NCI-H2171 (cell line): Measurements from ENCODE around the gene ZNF296.
A peak's percentile ranks its signal among the peaks of the same experiment; 100 is the strongest.

Experiments
- DNase-seq: peaks from one replicate; lab custom pipeline; 2025; lab: John Stamatoyannopoulos, UW

The ZNF296 gene

DNA sequence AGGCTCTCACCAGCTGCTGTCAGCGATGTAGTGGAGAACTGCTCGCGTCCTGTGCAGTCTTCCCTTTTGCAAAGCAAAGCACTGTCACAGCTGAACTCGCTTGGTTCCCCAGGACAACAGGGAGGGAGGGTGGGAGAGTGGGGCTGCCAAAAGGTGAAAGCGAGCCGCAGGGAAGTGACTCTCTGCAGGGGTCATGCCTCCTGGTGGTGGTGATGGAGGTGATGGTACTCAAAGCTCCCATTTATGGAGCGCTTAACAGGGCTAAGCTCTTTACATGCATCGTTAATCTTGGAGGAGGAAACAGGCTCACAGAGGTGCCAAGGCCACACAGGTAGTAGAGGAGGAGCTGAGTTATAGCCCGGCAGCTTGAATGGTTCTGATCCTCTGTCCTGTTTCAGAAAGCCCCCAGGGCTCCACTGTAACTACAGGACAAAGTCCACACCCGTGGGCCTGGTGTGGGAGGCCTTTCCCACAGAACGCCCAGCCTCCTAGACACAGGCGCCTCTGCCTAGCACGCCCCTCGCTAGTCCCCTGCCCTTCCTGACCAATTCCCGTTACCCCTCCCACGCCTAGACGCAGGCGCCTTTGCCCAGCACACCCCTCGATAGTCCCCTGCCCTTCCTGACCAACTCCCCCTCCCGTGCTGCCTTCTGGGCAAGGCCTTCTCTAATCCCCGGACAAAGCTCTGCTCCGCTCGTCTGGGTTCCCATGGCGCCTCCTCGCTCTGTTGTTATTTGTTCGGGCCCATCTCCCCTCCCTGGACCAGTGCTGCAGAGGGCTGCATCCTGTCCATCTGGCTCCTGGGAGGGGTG is 27.4 kb upstream of the ZNF296 start:
- no peak for DNase-seq

DNA sequence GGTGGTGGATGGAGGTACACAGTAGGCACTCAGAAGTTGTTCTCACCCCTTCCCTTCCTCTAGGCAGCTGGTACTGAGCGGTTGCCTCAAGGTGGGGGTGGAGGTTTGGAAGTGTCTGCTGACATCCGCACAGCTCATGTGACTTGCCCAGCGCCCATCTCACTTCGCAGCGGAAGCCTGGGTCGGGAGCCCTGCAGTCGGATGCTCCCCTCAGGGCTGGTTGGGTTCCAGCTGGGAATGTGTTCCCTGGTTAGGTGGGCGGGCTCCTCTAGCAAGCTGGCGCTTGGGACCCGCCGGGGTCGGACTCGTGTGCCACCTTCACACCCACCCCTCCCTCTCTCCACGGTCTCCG is 26.9 kb upstream of the ZNF296 start:
- peak; percentile 76 for DNase-seq

DNA sequence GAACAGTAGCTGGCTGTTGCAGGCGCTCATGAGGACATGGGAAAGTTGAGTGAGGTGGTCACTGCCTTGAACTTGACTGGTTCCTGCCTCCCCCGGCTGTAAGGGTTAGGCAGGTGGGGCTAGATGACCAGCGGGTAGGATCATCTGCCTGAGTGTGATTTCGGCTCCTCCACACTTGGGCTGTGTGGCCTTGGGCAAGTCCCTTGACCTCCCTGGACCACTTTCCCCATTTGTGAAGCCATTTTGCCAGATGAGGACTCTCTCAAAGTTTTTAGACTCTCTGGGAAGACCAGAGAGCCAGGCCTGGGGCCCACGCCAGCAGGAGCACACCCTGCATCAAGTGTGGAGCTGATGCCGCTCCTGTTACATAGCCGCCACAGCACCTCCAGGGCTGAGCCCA is 26.2 kb upstream of the ZNF296 start:
- DNase-seq: no peak

DNA sequence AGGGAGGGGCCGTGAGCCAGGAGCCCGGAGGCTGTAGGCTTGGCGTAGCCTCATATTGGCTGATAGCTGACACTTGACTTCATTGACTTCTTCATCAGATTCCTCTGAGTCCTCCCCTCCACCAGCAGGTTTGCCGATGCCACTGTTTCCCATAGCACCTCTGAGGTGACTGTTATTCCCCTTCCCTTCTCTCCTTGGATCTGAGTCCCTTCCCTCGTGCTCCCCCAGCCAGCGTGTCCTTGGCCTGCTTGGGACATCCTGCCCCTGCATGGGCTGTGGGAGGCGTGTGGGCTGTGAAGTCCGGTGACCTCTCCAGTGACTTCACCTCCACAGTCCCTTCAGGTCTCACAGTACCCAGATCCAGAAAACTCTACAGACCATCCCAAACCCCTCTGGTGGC is 25.5 kb upstream of the ZNF296 start:
- no peak for DNase-seq

DNA sequence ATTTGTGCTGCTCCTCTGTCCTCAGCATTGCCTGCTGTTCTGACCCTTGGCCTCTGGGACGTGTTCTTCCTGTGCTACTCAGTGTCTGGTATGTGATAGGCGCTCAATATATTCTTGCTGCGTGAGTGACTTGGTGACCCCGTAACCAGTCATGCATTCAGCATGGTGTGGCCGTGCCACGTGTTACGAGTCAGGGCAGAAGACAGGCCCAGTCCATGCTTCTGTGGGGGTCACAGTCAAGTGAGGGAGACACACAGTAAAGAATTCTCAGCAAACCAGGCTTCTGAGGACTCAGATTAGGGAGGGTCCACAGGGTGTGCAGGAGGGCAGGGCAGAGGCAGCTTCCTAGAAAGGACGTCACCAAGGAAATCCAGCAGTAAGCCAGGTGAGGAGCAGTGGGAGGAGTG is 24.6 kb upstream of the ZNF296 start:
- no peak for DNase-seq

DNA sequence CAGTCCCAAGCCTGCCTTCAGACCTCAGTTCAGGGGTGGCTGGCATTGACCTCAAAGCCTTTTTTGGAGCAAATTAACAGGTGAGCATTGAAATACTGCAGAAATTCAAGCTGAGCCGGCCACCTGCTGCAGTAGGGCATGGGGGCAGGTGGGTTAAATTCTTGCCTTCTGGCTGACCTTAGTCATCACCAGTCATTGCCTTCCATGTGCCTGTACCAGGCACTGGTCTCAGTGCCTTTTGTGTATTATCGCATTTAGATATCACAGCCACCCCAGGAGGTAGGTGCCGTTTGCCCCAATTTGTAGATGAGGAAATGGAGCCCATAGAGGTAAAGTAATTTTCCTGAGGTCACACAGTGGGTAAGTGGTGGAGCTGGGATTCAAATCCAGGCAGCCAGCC is 23.9 kb upstream of the ZNF296 start:
- DNase-seq: no peak

DNA sequence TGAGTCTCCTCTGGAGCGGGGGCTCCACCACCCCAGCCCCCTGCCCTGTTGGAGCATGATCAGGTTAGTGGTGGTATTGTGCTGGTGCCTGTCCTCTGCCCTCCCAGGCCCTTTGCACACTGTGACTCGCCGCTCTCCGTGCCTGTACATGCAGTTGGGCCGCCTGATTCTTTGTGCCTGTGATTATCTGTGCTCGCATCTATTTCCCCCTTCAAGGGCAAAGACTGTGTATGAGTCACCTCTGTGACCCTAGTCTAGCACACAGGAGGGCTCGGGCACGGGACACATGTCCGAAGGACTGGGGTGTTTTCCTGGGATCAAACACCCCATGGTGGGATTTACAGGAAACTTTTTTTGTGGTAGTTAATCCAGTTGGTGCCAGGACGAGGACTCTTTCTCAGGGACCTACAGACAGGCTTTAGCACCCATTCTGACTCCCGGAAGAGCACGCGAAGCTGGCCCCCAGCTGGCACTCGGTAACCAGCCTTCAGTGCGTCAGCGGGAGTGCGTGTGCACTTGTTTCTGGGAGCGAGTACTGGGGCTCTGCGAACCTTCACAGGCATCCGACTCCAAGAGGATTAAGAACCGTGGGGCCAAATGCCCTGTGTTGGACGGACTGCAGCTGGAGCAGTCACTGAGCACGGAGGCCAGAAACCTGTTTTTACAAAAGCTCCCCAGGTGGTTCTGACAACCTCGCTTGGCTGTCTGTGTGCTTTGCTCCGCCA is 23.4 kb upstream of the ZNF296 start:
- DNase-seq: no peak

DNA sequence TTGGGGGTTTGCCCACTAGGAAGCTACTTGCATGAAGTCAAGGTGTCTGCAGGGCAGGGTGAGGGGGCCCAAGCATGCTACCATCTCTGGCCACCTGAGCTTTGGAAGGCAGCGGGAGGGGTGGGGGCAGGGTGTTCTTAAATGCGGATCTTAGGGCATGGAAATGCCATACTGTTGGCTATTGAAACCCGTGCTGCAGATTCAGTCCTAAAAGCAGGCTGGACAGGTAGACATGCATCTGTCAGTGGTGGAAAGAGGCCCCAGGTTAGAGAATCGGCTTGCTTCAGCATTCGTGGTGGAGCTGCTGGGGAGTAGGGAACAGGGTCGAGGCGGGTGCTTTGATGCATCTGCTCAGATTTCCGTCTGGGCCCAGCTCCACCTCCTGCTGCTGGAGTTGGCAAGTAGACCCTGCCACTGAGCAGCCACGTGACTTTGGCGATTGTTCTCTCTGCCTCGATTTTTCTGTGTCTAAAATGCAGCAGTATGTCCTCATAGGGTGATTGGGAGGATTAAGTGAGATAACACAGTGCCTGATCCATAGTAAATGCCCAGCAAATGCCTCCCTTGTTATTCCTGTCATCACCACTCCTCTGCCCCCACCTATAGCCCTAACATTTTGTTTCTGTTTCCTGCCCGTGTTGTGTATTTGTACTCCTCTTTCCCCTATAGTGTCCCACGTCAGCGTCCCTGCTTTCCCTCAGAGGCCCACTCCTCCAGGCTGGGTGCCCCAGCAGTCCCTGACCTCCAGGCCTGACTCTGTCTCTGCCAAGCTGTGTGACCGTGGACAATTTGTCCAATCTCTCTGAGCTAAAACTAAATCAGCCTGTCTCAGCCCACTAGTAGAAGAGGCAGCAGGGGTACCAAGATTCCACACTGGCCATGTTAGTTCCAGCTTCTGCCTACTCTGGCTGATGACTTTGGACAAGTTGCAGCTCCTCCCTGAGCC is 22.5 kb upstream of the ZNF296 start:
- peak; percentile 46 for DNase-seq

DNA sequence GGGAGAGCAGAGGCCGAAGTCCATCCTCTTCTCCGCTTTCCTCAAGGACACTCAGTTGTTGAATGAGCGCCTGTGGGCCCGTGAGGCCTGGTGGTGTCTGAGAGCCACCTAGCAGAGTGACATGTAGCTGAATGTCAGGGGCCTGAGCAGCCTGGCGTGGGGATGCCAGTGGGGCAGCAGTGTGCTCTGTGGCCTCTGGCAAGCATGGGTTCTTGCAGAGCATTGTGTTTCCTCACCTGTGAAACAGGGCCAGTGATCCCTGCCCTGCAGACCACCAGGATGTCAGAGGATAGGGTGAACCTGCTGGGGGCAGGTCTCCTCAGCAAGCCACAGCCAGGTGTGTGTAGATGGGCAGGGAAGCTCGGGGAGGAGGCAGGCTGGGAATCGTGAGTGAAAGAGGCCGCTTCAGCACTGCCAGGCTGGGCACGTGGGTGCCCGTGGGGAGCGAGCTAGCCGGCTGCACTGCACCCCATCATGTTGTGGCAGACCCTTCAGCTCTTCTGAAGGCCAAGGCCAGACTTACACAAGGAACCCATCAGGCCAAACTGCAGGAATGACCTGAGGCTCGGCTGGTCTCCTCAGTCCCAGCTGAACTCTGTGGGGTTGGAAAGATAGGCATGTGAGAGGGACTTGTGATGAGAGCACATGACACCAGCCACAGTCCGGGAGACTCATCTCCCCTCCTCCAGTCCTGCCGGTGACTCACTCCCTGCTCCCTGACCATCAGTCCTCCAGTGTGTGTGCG is 21.7 kb upstream of the ZNF296 start:
- no peak for DNase-seq

DNA sequence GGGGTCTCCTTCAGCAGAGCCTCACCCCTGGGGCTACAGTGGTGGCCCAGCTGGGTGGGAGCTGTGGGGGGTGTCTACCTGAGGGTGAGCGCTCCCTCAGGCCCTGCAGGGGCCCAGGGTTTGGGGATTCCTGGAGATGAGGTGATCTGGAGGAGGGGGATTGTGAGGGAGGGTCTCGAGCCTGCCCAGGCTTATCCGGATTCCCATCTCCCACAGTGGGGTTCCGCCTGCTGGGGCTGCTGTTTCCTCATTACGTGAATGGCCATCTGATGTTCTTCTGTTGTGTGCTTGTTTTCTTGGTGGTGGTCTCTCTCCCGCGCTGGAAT is 21.1 kb upstream of the ZNF296 start:
- no peak for DNase-seq

DNA sequence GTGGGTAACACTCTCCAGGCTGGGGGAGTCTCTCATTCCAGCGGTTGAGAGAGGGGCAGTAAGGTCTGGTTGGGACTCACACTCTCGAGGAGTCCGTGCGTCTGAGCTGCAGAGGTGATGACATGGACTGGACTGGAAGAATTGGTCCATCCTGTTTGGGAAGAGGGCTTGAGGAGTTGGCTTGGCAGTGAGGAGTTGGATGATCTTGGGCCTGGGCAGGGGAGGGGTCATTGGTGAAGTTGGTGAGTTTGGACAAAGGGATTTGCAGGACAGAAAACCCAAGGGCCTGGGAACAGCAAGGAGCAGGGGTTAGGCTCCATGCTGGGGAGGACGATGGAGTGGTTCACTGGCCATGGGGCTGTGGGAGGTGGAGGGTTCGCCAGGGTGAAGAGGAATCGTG is 20.4 kb upstream of the ZNF296 start:
- no peak for DNase-seq

DNA sequence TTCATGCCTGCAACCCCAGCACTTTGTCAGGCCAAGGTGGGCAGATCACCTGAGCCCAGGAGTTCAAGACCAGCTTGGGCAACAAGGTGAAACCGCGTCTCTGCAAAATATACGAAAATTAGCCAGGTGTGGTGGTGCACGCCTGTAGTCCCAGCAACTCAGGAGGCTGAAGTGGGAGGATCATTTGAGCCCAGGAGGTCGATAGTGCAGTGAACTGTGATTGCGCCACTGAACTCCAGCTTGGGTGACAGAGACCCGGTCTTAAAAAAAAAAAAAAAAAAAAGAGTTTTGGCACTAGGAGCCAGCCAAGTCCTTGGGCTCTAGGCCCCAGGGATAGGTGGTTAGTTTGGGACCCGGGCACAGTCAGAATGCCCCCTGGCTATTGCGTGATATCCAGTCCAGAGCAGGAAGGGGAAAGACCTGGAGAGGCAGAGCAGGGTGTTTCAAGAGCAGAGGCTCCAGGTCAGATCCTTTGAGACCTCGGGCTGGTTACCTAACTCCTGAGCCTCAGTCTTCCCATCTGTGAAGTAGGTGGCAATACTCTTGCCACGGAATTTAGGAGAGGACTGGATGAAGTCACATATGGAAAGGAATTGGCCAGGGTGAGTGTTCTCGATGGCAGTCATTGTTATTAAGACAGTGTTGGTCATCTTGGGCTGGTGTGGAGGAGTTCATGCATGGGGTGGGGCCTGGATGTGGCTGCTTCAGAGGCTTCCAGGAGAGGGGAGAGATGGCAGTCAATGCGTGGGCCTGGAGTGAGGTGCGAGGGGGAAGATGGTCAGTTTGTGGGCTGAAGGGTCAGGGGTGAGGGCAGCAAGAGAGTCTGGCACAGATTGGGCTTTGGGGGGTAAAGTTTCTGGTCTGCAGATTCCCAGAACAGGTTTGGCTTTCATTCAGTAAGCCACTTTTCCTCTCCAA is 19.5 kb upstream of the ZNF296 start:
- no peak for DNase-seq

DNA sequence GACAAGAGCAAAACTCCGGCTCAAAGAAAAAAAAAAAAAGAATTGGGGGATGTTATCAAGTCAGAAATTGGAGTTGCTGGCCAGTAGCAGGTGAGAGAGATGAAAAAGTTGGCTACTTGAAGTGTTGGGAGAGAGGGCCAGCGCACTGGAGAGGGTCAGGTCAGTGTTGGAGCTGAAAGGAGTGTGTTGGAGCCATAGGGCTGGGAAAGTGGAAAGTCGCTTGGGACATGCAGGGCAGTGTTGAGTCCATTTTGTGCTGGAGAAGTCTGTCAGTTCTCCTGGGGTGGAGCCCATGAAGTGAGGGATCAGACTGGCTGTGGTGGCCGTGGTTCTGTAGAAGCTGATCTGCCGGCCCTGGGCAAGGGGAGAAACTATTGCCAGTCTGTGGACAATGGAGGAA is 18.4 kb upstream of the ZNF296 start:
- DNase-seq: no peak

DNA sequence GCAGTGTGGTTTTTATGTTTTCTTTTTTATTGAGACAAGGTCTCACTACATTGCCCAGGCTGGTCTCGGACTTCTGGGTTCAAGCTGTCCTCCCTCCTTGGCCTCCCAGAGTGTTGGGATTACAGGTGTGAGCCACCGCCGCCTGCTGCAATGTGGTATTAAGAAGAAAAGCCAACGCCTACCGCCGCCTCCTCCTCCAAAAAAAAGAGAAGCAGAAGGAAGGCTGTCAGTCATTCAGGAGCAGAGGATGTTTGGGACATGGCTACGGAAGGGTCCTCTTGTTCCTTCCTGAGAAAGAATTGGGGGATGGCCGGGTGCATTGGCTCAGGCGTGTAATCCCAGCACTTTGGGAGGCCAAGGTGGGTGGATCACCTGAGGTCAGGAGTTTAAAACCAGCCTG is 17.9 kb upstream of the ZNF296 start:
- DNase-seq: no peak

DNA sequence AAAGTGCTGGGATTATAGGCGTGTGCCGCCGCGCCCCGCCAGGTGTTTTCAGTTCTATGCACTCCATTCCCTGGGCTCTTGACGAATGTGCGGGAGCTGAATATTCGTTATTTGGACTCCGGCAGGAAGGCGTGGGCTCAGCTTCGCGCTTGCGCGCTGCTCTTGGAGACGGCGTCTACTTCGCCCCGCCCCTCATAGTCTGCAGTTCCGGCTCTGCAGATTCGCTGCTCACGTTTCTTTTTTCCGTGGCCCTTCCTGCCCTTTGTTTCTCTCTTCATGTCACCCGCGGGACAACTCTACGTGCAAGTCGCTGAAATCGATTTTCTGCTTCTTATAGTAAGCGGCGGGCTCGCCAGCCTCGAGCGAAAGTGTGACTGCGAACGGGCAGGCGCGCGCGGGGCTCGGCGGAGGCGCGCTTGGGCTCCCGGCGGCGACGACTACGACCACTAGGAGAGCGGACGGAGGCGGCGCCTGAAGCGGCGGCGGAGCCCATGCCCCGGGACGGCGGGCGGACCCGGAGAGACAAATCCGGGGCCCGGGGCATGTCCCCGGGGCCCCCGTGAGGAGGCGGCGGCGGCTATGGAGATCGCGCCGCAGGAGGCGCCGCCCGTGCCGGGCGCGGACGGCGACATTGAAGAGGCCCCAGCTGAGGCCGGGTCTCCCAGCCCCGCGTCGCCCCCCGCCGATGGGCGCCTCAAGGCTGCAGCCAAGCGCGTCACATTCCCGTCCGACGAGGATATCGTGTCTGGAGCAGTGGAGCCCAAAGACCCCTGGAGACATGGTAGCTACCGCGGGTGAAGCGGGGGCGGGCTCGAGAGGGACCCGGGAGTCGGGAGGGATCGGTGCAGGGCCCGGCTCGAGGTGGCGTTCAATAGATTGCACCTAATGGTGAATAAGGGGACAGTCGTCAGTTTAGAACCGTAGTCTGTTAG is 16.7 kb upstream of the ZNF296 start, which contains the start of gene PPP1R37:
PPP1R37 (plus strand) TSS at position 433 of the 932 bp plus-strand sequence; CDS start at position 580, 147 bp downstream.
- peak; percentile 97 for DNase-seq

DNA sequence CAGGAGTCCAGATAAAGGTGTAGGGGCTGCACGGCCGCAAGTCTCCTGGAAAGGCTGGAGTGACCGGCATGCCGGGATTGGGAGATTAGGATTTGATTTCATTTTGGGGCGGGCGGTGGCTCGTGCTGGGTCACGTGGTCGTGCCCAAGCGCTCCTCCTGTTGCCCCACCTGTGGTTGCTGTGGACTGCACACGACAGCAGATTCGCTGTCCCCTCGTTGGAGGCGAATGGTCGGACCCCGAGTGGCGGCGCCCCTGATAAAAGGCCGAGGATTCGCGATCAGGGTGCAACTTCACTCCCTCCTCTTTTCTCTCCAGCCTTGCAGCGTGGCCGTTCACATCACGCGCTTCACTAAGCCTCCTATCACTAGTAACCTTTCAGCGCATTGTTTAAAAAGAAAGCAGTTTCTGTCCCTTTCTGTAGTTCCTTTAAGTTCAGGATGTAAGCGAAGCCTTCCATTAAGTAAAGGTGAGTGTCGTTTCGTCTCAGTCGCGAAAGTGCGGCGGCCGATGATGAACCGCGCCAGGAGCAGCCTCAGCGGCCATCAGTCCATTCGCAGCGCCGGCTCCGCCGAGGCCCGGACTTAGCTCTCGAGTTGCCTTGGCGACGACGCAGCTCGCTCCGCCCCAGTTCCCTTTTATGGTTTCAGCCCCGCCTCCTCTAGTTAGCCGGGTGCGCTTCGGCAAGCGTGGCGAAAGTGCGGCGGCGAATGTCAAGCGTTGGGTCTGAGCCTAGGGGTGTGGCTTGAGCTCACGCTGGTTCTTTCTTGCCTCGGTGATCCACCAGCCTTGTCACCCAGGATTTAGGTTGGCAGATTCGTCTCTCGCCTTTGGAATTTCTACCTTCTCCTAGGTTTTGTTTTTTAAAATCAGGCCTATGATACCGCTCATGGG is 15.0 kb upstream of the ZNF296 start:
- DNase-seq: peak; percentile 99

DNA sequence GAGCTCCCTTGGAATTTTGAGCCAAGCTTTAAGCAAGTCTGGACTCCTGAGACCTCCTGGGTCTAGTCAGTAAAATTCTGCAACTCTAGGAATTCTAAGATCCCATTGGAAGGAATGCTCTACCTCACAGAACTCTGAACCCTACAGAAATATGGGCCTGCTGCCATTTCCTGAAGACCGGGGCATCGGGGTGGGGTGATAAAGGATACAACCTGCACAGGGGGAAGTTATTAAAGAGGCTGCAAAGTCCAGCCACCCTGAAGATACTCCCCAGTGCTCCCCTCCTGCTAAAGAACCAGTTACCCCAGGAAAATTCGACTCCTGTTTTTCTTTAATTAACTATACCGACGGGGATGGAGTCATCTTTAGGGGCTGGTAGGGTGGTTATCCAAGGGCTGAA is 14.3 kb upstream of the ZNF296 start:
- no peak for DNase-seq

DNA sequence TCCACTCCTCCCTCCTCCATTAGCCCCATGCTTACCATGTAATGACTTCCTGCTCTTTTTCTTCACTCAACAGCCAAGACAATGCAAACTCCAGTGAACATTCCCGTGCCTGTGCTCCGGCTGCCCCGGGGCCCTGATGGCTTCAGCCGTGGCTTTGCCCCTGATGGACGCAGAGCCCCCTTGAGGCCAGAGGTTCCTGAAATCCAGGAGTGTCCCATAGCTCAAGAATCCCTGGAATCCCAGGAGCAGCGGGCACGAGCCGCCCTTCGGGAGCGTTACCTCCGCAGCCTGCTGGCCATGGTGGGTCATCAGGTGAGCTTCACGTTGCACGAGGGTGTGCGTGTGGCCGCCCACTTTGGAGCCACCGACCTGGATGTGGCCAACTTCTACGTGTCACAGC is 13.8 kb upstream of the ZNF296 start:
- no peak for DNase-seq

DNA sequence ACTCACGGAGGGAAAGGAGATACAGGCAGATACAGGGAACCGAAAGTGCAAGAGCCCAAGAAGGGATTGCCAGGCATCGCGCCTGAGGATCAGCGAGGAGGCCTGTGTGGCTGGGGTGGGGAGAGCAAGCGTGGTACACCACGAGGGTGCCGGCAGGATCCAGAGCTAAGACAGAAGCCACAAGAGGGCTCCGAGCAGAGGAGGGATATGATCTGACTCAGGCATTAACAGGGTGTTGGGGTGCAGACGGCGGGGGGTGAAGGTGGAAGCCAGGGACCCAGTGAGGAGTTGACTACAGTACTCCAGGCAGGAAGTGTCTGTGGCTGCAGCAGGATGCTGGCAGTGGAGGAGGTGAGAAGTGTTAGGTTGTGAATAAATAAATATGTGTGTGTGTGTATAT is 11.3 kb upstream of the ZNF296 start:
- no peak for DNase-seq
